ENCODE data around the gene FHOD1. TPM values are rescaled to one million over a fixed set of nuclear protein-coding genes. Genes with fewer than 3 reads are reported as not detected.

The FHOD1 gene
- total RNA-seq, 1 donor from 2014 or later = 13.5 TPM

- intact Hi-C loops (cut with DNase I) = no loop called here
- DNase-seq (no peak), ATAC-seq (ENCODE audit: poor library complexity) (no peak)
Measured at GRCh38 chr16:67255553-67256221, 8.4 kb upstream of the FHOD1 start.

- ATAC-seq (ENCODE audit: poor library complexity) (peak; percentile 32), DNase-seq (no peak)
- intact Hi-C loops (cut with DNase I) = no loop called here
Measured at GRCh38 chr16:67254801-67255552, 7.7 kb upstream of the FHOD1 start.

GRCh38 chr16:67252609-67253497, 5.6 kb upstream of the FHOD1 start:
- intact Hi-C loops (cut with DNase I) = no loop called here
- ATAC-seq (ENCODE audit: poor library complexity) (no peak), DNase-seq (no peak)

- intact Hi-C loops (cut with DNase I) = no loop called here
- no peak for DNase-seq
- no peak for ATAC-seq (ENCODE audit: poor library complexity)
Measured at GRCh38 chr16:67250045-67250327, 2.7 kb upstream of the FHOD1 start.

GRCh38 chr16:67249178-67250044, 2.1 kb upstream of the FHOD1 start:
- ATAC-seq (ENCODE audit: poor library complexity) = no peak
- intact Hi-C loops (cut with DNase I) = no loop called here
- DNase-seq = no peak

- ATAC-seq (ENCODE audit: poor library complexity) = no peak
- peak; percentile 61 for DNase-seq
- intact Hi-C loops (cut with DNase I) = no loop called here
Measured at GRCh38 chr16:67248401-67249177, 1.3 kb upstream of the FHOD1 start, which contains the start of gene SLC9A5. Gene SLC9A5, plus strand, starts transcription at chr16:67248979. Its CDS starts 36 bp downstream, at chr16:67249015.

GRCh38 chr16:67248073-67248400, 756 bp upstream of the FHOD1 start:
- no peak for DNase-seq
- intact Hi-C loops (cut with DNase I) = no loop called here
- peak; percentile 1 for ATAC-seq (ENCODE audit: poor library complexity)

GRCh38 chr16:67246756-67247191, 507 bp downstream of the FHOD1 start:
- intact Hi-C loops (cut with DNase I) = no loop called here
- DNase-seq (no peak), ATAC-seq (ENCODE audit: poor library complexity) (peak; percentile 15)

GRCh38 chr16:67246081-67246755, 1.1 kb downstream of the FHOD1 start:
- intact Hi-C loops (cut with DNase I) = no loop called here
- ATAC-seq (ENCODE audit: poor library complexity) (peak; percentile 56), DNase-seq (peak; percentile 86)

GRCh38 chr16:67245674-67246080, 1.6 kb downstream of the FHOD1 start:
- ATAC-seq (ENCODE audit: poor library complexity) (no peak), DNase-seq (no peak)
- intact Hi-C loops (cut with DNase I) = no loop called here

- no peak for DNase-seq
- ATAC-seq (ENCODE audit: poor library complexity) = no peak
- intact Hi-C loops (cut with DNase I) = no loop called here
Measured at GRCh38 chr16:67245186-67245585, 2.1 kb downstream of the FHOD1 start.

GRCh38 chr16:67244387-67245185, 2.7 kb downstream of the FHOD1 start:
- intact Hi-C loops (cut with DNase I) = no loop called here
- ATAC-seq (ENCODE audit: poor library complexity) (peak; percentile 21), DNase-seq (peak; percentile 84)

- DNase-seq = peak; percentile 64
- intact Hi-C loops (cut with DNase I) = no loop called here
Measured at GRCh38 chr16:67243481-67243880, 3.8 kb downstream of the FHOD1 start.

GRCh38 chr16:67242138-67242730, 5.0 kb downstream of the FHOD1 start:
- ATAC-seq (ENCODE audit: poor library complexity) = no peak
- no peak for DNase-seq
- intact Hi-C loops (cut with DNase I) = no loop called here

More at GRCh38 chr16:67243481-67243880, 3.8 kb downstream of the FHOD1 start:
- no peak for ATAC-seq (ENCODE audit: poor library complexity)

- intact Hi-C loops (cut with DNase I) = no loop called here
- peak; percentile 51 for ATAC-seq (ENCODE audit: poor library complexity)
- DNase-seq = peak; percentile 83
Measured at GRCh38 chr16:67241008-67241900, 6.0 kb downstream of the FHOD1 start.

Measured in Right ventricle myocardium superior (tissue), 1 donor.